ENCODE data around the gene DUSP10. TPM values are rescaled to one million over a fixed set of nuclear protein-coding genes. Genes with fewer than 3 reads are reported as not detected.

DUSP10 gene
- total RNA-seq, 1 donor from 2014 or later = 3.5 TPM

DNA sequence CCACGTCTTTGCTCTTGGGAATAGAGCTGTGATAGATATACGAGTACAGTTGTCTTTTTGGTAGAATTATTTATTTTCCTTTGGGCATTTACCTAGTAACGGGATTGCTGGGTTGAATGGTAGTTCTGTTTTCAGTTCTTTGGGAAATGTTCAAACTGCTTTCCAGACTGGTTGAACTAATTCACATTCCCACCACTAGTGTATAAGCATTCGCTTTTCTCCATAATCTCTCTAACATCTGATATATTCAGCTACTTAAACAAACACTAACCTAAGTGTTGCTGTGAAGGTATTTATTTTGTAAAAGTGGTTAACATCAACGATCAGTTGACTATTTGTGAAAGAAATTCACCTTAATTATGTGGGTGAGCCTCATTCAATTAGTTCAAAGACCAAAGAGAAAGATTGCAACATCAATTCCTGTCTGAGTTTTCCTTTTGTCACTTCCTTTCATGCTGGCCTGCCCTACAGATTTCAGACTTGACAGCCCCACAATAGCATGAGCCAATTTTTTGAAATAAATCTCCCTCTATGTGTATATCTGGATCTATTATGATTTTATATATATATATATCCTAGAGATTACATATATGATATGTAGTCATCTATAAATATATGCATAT, 26.7 kb upstream of the DUSP10 start:
- ATAC-seq = no peak
- intact Hi-C loops (cut with micrococcal nuclease) = no loop called here
- DNase-seq = no peak

DNA sequence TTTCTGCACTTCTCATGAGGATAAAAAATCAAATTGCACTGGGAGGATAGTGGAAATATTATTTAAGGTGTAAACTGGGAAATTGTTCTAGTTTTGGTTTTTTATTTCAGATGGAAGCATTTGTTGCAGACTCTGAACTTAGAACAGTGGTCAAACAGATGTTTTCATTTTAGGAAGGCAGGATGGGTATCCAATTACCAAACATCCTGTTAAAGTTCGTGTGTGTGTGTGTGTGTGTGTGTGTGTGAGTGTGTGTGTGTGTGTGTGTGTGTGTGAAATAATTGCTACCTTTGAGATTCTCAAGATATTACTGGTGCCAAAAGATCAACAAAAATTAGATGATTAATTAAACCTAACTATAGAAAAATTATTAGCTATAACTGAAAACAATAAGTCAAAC, 24.3 kb upstream of the DUSP10 start:
- DNase-seq = no peak
- intact Hi-C loops (cut with micrococcal nuclease) = no loop called here
- no peak for ATAC-seq

DNA sequence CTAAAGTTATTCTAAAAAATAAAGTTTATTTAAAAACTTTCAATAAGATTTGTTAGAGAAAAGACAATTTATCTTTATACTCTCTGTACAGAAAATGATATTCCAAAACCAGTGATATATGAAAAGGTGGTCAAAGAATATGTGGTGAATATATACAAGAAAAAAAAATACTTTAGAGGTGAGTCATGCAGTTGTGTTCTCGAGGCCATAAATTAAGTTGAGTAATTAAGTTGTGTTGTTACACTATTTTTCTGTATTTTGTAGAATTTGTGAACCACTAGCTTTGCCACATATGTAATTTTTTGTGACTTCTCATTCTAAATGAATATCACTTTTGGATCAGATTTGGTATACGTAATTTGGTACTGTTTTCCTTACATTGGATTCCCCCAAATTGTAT, 23.6 kb upstream of the DUSP10 start:
- ATAC-seq (no peak), DNase-seq (no peak)
- intact Hi-C loops (cut with micrococcal nuclease) = no loop called here

DNA sequence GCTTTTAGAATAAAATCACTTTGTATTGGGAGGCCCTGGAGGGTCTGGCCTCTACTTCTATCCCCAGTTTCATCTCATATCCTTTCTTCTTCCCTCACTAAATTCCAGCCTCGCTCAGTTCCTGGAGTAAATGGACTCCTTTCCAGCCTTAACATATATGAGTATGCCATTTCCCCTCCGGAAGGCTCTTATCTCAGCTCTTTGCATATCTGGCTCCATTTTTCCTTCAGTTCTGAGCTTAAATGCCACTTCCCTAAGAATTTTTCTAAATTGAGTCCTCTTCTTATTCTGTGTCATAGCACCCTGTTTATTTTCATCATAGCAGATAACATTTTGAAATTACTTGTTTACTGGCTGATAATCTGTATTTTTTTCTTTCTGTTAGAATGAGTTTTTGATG, 20.2 kb upstream of the DUSP10 start:
- intact Hi-C loops (cut with micrococcal nuclease) = no loop called here
- ATAC-seq = no peak
- no peak for DNase-seq

DNA sequence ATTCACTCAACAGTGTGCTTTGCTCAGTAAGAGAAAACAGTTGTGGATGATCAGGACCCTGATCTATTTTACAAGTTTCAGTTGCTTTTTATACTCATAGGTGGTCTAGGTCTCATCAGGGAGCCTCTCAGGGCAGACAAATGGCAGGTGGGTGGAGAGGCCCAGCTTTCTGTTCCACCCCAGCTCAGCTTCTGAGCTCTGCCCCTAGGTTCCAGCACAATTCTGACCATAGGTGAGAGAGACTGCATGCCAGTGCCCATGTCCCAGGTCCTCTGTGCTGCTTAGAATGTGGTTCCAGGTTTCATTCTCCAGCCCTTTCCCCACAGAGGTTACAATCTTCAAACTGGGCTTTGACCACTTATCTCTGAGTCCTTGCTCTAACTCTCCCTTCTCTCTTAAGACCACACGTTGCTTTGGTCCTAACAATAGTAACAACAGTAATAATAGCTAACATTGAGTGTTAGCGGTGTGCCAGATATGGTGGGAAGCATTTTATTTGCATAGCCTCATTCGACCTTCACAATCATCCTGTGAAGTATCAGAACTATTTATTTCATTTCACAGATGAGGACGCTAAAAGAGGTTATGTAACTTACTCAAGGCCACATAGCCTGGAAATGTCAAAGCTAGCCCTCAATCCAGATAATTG, 19.6 kb upstream of the DUSP10 start:
- peak; percentile 20 for ATAC-seq
- DNase-seq = no peak
- intact Hi-C loops (cut with micrococcal nuclease) = no loop called here

DNA sequence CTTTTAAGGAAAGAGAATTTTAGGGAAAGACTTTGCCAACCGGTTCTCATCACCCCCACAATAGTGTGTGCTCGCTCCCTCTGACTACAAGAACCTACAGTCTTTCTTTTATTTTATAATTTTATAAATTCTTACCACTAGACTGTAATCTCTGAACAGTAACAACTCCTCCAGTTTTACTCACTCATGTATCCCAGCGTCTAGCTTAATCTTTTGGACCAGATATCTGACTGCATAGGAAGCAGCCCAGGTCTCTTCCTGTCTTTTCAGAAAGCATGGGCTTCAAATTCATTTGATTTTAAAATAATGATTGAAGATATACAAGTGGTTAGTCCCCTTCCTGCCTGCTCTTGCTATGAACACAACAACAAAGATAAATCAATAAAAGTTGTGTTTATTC, 19.0 kb upstream of the DUSP10 start:
- no peak for ATAC-seq
- intact Hi-C loops (cut with micrococcal nuclease) = no loop called here
- DNase-seq = no peak

DNA sequence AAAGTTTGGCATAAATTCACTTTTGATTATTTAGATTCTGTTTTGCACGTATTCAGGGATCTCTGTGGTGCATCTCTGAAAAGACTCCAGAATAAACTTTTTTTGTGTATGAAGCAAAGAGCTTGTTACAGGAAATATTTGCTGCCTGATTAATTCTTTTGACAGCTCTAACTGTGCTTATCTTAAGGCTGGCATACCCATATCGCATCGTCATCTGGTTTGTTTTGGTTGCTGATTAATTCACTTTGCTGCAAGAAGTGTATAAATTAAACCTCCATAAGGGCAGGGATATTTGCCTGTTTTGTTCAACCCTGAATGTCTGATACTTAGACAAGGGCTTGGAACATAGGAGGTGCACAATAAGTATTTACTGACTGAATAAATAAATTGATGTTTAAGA, 17.5 kb upstream of the DUSP10 start:
- DNase-seq (no peak), ATAC-seq (no peak)
- intact Hi-C loops (cut with micrococcal nuclease) = no loop called here

DNA sequence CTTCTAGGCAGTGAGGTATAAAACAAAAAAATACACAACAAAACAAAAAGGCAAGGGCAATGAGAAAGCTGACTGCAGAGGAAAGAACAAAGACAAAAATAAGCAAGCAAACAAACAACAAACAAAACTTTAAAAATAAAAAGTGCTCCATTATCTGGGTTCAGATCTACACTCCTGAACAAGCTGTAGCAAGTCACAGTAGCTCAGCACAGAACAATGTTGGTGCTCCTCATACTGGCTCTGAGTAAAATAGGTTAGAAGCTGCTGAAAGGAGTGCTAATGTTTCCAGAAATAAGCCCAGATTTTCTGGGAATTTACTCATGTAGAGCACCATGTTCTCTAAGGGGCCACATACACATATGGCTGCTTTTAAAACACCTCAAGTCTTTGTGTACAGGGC, 16.6 kb upstream of the DUSP10 start:
- DNase-seq = no peak
- ATAC-seq = no peak
- intact Hi-C loops (cut with micrococcal nuclease) = no loop called here

DNA sequence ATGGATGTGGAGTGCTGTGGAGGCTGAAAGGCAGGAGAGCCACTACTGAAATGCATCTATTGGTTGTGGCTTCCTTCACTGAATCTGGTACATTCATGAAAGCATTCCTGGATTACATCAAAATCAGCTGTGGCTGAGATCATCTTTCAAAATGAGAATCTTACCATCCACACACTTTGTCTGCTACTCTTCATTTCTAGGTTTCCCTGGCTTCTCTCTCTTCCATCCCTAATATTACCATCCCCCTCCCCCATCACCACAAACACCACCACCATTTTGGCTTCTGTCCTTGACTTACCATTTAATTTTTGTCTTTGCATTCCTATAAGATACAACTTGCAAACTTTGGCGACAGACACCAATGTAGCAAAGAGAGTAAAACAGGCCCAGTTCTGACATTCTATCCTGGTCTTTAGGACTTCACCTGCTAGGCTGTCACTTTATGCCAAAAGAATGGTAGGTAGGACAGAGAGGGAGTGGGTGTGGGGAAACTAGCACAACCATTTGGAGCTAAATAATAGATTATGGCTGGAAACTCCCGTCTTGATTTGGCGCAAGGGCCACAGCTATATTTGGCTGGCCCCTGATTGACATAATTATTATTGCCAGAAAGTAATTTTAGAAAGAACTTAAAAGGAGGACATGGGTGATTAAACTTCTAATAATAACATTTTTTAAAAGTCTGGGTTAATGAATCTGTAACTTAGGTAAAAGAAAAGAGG, 15.1 kb upstream of the DUSP10 start:
- ATAC-seq = peak; percentile 34
- no peak for DNase-seq
- intact Hi-C loops (cut with micrococcal nuclease) = no loop called here

DNA sequence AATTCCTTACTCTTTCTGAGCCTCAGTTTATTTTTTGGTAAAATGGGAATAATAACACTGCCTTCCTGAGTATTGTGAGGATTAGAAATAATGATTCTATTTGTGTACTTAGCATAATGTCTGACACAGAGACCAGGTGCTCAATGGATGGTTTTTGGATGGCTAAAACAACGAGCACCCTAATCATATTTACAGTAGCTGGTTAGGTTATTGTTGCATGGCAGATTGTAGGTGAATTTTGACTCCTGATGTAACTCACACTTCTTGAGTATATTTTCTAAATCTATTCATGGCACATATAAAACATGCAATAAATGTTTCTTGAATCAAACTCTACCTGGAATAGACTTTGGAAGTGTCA, 11.9 kb upstream of the DUSP10 start:
- no peak for ATAC-seq
- no peak for DNase-seq
- intact Hi-C loops (cut with micrococcal nuclease) = no loop called here

DNA sequence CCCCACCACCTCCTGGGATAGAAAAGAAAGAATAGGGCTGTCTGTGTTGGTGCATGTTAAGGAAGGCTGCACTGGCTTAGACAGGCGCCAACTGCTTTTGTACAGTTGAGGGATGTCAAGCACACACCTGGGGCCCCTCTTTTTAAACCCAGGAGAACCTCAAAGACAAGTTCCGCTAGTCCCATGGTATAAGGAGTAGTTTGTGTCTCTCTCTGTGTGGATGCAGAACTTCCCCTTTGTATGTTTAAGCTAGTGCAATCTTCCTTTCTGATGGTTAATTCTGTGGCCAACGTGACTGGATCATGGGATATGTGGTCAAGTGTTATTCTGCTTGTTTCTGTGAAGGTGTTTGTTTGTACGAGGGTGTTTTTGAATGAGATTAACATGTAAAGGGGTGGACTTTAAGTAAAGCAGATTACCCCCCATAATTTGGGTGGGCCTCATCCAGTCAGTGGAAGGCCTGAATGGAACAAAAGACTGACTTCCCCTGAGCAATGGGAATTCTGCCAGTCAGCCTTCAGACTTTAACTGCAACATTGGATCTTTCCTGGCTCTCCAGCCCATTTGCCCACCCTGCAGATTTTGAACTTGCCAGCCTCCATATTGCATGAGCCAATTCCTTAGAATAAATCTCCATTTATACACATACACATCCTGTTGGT, 9.5 kb upstream of the DUSP10 start:
- DNase-seq = no peak
- no peak for ATAC-seq
- intact Hi-C loops (cut with micrococcal nuclease) = no loop called here

DNA sequence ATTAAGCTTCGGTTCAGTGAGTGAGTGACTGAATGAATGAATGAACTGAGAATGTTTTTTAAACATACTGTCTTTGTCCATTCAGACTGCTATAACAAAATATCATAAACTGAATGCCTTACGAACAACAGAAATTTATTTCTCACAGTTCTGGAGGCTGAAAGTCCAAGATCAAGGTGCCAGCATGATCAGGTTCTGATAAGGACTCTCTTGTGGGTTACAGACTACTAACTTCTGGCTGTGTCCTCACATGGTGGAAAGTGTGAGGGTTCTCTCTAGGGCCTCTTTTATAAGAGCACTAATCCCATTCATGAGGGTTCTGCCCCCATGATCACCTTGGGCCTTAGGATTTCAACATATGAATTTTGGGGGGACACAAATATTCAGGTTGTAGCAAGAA, 7.1 kb upstream of the DUSP10 start:
- DNase-seq (no peak), ATAC-seq (no peak)
- intact Hi-C loops (cut with micrococcal nuclease) = no loop called here

DNA sequence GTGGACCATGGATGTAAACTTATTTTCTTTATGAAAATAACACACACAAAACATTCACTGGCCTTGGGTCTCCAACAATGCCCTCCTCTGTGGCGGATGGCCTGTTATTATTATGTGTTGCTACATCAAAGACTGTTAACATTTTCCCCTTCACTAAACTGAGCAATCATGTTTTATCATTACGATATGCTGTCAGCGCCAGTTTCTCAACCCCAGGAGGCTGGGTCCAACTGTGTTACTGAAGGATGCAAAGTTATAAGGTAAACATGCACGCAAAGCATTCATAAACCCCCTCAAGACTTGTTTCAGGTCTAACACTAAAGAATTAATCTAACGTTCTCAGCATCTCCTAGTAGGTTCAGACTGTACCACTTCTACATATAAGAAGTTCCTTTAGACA, 6.0 kb upstream of the DUSP10 start:
- intact Hi-C loops (cut with micrococcal nuclease) = no loop called here
- ATAC-seq = no peak
- no peak for DNase-seq

DNA sequence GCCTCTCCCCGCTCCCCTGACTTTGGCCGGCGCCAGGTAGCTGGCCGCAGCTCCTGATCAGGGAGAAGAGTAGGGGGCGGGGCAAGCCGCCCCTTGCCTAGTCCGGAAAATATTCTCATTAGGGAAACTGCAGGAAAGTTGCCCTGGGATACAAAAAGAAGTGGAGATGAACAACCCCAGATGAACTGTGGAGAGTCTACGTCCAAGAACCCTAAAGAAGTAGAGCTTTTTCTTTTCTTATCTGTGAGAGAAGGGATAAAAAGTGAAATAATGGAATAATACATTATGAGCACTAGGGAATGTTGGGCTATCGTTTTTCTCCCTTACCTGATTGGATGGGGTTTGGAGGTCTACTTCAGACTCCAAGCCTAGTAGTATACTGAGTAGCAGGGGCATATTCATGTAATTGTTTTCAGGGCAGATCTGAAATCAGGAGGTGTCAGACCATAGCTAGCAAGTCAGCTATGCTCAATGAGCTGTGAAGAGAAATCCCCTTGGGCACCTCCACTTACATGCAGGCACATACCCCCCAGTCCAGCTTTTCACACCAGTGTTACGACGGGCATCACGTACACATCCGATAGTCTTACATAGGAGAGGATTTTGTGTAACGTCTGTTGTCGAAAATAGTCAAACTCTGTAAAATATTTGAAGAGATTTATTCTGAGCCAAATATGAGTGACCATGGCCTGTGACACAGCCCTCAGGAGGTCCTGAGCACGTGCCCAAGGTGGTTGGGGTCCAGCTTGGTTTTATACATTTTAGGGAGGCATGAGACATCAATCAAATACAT, 1.7 kb upstream of the DUSP10 start:
- intact Hi-C loops (cut with micrococcal nuclease) = no loop called here
- DNase-seq (no peak), ATAC-seq (no peak)

DNA sequence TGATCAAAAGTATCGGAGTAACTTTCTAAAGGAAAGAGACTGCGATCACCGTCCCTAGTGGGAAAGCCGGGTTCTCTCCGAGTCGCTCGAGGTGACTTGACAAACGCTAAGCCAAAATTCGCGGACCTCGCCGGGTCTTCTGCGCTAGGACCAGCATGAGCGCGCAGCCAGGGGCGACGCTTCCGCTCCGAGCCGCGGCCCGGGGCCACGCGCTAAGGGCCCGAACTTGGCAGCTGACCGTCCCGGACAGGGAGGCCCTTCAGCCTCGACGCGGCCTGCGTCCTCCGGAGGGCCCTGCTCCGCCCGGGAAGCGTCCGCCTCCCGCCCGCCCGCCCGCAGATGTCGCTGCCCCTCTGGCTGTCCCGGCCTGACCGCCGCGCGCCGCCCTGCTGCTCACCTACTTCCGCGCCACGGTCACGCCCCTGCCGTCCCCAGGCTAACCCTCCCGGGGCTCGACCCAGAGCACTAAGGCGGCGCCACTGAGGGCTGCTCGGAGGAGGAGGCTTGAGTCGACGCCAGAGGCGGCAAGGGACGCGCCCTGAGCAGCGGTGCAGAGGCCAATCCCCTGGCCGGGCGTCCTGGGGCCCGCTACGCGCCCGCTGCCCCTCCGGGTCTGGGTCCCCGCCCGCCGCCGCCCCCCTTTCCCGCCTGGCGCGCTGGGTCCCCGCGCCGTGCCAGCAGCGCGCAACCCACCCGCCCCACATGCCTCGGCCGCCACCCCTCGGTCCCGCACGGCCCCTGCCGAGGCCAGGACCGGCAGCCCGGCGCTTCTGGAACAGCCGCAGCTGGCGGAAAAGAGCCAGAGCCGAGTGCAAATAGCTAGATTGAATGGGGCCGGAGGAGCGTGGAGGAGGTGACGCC, 896 bp upstream of the DUSP10 start:
- ATAC-seq (peak; percentile 85), DNase-seq (peak; percentile 96)
- intact Hi-C loops (cut with micrococcal nuclease) = no loop called here

DNA sequence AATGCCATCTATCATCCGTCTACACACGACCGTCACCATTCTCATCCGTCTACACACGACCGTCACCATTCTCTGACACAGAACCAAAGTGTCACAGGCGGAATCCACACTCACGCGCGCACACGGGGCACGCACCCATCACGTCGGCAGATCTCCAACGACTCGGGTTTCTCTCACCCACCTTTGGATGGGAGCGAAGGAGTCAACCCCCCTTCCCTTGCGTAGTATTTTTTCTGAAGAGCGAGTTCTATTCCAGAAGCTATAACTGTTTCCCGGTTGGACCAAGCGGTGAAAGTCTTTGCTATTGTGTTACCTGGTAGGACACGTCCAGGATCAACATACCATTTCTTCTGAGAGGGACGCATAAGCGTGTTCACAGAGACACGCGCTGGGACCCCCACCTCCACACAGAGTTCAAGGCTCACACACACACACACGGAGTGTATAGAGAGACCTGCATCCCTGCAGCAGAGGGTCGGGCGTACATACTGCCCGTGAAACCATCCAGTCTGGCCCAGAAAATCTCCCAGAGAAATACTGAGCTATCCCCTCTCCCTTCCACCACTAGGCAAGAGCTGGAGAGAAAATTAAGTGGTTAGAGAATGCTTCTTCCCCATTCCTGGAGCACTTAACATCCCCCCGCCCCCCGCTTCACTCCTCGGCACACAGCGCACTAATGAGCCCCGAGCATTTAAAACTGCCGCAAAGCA, 741 bp downstream of the DUSP10 start:
- peak; percentile 35 for DNase-seq
- ATAC-seq = no peak
- intact Hi-C loops (cut with micrococcal nuclease) = no loop called here

DNA sequence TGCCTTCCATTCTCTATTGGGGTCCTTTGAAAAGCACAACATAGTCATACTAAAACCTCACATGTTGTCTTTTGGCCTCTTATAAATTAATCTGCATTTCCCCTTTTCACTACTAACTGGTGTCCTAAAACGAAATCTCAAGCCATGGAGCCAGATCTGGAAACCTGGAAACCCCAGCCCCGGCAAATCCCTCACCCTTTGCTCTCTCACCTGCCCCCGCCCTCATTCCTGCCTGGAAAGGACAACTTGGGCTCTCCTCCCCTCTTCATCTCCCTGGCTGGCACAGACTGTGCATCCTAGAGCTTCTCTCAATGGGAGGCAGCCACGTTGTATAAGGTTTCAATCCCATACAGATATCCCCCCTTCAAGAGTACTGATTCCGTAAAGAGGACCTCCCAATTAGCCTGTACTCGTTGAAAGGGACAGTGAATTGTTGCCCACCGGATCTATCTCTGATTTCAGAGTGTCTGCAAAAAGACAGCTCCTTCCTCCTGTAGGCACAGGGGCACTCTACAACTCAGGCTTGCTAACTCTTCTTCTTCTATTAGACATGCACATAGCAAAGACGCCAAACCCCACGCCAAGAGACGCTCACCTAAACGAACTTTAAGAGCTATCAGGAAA, 1.4 kb downstream of the DUSP10 start:
- no peak for DNase-seq
- no peak for ATAC-seq
- intact Hi-C loops (cut with micrococcal nuclease) = no loop called here

DNA sequence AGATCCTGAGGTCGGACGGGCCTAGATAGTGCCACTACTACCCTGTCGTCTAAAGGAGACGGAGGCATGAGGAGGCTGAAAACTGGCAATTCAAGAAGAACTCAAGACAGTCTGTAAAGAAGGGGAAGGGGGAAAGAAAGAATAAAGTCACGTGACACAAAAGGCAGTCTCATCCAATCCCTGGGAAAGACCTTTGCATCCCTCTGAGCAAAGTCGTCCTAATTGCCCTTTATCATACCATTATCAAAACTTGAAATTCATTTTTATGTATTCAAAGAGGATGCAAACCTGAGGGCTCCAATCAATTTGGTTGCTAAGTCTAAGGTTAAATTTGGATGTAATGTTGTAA, 2.2 kb downstream of the DUSP10 start:
- DNase-seq = no peak
- ATAC-seq = no peak
- intact Hi-C loops (cut with micrococcal nuclease) = loop anchor here (10.0 kb wide), 1 partner anchor 175 kb away; no protein-coding TSS in a partner anchor
